IPS-20b (cell line): ENCODE data around the gene SPATA2L.

Experiments used
- H3K27ac ChIP-seq: one replicate; pipeline ENCODE4 v1.5.1; 2013; ENCODE audit warnings: low read length
- H3K27me3 ChIP-seq: 2 replicates; pipeline ENCODE4 v1.6.1; 2013; ENCODE audit warnings: mild to moderate bottlenecking, low read length, inconsistent platforms; ENCODE audit not compliant: insufficient read depth
- H3K36me3 ChIP-seq: 2 replicates; pipeline ENCODE4 v1.6.1; 2013; ENCODE audit warnings: low read depth, mild to moderate bottlenecking, inconsistent platforms, low read length, moderate library complexity; ENCODE audit not compliant: insufficient read depth
- H3K4me1 ChIP-seq: 2 replicates; pipeline ENCODE4 v1.6.1; 2013; ENCODE audit warnings: mild to moderate bottlenecking, control low read depth, inconsistent platforms, low read length, moderate library complexity; ENCODE audit not compliant: insufficient read depth
- H3K4me3 ChIP-seq: 2 replicates; pipeline ENCODE4 v1.5.1; 2013; ENCODE audit warnings: mild to moderate bottlenecking, low read length, inconsistent platforms
- H3K9ac ChIP-seq: 2 replicates; pipeline ENCODE4 v1.6.1; 2013; ENCODE audit warnings: low read depth, mild to moderate bottlenecking, inconsistent platforms, low read length, moderate library complexity
- H3K9me3 ChIP-seq: 2 replicates; pipeline ENCODE4 v1.6.1; 2013; ENCODE audit warnings: mild to moderate bottlenecking, low read depth, low read length, inconsistent platforms; ENCODE audit not compliant: insufficient read depth

The SPATA2L gene

DNA sequence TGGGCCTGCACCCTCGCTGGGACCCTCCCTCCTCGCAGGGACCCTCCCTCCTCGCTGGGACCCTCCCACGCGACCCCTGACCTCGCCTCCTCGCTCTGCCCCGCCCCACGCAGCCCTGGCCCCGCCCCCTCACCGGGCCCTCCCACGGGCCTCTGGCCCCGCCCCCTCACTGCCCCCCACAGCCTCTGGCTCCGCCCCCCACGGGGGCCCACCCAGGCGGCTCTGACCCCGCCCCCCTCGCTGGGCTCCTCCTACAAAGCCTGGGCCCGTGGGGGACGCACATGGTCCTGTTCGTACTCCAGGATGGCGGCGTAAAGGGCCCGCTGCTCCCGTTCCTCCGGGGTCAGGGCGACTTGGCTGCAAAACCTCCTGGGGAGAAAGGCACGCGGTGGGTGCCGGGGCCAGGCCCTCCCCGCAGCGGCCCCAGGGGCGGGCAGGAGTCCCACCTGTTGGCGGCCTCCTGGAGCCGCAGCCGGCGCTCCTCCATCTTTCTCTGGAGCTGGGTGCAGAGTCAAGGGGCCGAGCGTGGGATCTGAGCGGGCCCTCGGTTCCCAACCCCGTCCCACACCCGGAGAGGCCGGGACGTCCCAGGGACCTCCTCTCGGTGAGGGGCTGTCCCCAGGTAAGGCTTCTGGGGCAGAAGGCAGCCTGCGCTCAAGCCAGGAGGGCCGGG lies 10.2 kb upstream of the SPATA2L start:
- H3K4me1 ChIP-seq: peaks cover 7% of the 10 kb centered on the region; the same call in 1 of the 2 replicates
- H3K27me3 ChIP-seq: peaks cover 16% of the 10 kb centered on the region; the same call in 1 of the 2 replicates
- peak overlapping the region; percentile 82 for H3K4me3 ChIP-seq
- H3K9me3 ChIP-seq: no peaks in the 10 kb centered on the region
- H3K9ac ChIP-seq: peak overlapping the region; percentile 90; the same call in 1 of the 2 replicates
- H3K27ac ChIP-seq: no peak overlapping the region
- peaks cover 12% of the 10 kb centered on the region; the same call in 1 of the 2 replicates for H3K36me3 ChIP-seq

DNA sequence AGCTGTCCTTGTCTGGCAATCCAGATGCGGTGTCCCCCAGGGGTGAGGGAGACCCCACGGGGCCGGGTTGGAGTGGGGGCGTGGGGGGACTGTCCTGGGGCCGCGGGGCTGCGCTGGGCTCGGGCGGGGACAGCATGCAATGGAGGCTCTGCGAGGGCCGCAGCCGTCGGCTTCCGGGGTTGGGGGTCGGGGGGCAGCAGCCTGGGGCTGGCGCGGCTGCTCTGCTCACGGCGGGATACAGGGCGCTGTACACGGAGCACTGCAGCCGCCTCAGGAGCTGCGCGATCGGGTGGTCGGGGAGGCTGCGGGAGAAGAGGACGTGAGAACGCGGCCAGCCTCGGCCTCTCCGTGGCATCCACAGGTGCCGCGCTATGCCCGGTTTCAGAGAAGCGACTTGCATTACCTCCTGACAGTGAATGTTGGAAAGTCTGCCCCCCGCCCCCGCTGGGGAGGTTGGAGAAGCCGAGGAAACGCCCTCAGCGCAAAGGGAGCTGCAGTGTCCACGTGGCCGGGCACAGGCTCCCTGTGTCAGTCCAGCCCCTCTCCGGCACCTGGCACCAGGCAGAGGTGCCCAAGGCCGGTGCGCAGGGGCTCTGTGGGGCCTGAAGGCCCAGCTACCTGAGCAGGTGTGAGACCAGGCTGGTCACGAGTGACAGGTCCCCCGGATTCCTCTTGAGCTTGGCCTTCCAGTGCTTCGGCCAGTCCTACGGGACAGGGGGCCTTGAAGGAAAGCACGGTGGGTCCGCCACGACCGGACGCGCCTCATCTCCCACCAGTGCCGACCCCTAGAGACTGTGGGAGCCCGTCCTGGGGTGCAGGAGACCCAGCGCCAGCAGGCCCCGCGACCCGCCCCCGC lies 9.4 kb upstream of the SPATA2L start:
- Histone ChIP-seq H3K4me3 (no peak overlapping the region), H3K9ac (no peak overlapping the region), H3K27ac (no peak overlapping the region), H3K36me3 (peaks cover 12% of the 10 kb centered on the region; the same call in 1 of the 2 replicates), H3K4me1 (peaks cover 7% of the 10 kb centered on the region), H3K9me3 (no peaks in the 10 kb centered on the region), H3K27me3 (peaks cover 15% of the 10 kb centered on the region; the same call in 1 of the 2 replicates)

DNA sequence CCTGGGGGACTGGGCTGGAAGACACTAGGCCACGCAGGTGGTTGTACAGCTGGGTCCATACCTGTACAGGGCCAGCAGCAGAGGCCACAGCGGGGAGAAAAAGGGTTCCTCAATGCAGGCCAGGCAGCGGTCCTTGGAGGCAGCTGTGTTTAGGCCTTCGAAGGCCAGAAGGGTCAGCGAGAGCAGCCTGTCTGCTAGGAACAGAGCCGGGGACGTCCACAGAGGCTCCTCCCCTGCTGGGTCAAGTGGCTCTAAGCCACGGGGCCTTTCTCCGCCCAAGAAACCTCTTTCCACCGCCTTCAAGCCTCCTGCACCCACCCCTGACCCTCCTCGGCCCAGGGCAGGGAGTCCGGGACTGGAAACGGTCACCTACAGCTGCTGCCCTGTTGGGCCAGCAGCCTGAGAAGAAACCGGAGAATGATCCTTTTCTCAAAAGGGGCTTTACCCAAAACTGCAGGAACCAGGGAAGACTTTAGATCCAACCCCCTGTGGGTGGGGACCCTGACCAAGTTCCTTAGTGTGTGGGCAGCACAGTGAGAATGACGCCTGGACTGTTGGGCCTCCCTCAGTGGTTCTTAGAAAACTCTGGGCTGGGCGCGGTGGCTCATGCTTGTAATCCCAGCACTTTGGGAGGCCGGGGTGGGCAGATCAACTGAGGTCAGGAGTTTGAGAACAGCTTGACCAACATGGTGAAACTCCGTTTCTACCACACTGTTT lies 8.4 kb upstream of the SPATA2L start:
- H3K27me3 ChIP-seq: peaks cover 20% of the 10 kb centered on the region; the same call in 1 of the 2 replicates
- H3K9me3 ChIP-seq: no peaks in the 10 kb centered on the region
- peaks cover 12% of the 10 kb centered on the region; the same call in 1 of the 2 replicates for H3K36me3 ChIP-seq
- H3K27ac ChIP-seq: no peak overlapping the region
- peaks cover 7% of the 10 kb centered on the region for H3K4me1 ChIP-seq
- no peak overlapping the region for H3K9ac ChIP-seq
- no peak overlapping the region for H3K4me3 ChIP-seq

DNA sequence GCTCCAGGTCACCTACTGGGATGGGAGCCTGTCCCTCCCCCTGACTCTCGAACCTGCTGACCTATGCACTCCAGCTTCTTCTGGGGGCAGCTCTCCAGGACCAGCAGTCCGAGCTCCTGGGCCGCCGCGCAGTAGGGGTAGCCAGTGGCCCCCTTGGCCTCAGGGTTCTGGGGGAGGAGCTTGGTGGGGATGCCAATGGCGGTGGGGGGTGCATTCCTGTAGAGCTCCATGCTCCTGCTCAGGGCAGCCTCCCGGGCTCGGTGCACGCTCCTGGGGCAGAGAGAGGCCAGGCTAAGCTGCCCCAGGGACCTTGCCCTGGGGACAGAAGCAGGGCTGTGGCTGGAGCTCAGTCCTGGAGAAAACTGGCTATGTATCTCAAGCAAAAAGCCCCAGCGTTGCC lies 7.7 kb upstream of the SPATA2L start:
- Histone ChIP-seq H3K36me3 (peaks cover 5% of the 10 kb centered on the region; the same call in 1 of the 2 replicates), H3K9me3 (no peaks in the 10 kb centered on the region), H3K27ac (no peak overlapping the region), H3K4me1 (peaks cover 7% of the 10 kb centered on the region), H3K4me3 (no peak overlapping the region), H3K9ac (no peak overlapping the region), H3K27me3 (peaks cover 20% of the 10 kb centered on the region; the same call in 1 of the 2 replicates)

DNA sequence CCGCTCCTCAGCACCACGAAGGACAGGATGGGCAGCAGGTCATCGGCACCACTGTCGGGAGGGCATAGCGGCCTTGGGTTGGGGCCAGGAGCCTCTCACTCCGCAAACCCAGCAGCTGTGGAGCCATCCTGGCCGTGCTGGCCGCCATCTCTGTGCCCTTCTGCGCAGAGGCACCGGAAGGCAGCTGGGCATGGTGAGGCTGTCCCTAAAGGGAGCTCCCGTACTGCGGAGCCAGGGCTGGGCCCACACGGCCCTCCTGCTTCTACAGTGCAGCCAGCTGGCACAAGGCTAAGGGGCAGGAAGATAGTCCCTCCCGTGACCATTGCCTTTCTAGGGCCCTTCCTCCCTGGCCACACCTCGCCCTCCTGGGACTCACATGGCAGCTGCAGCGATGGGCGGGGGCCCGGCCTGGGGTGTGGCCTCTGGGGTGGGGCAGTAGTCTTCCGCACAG lies 7.0 kb upstream of the SPATA2L start:
- no peak overlapping the region for H3K27ac ChIP-seq
- no peaks in the 10 kb centered on the region for H3K9me3 ChIP-seq
- H3K36me3 ChIP-seq: 0 out of 2 replicates have a peak, but pooled peaks cover 2% of the 10 kb centered on the region
- H3K4me1 ChIP-seq: peaks cover 7% of the 10 kb centered on the region
- H3K27me3 ChIP-seq: peaks cover 26% of the 10 kb centered on the region
- H3K4me3 ChIP-seq: no peak overlapping the region
- H3K9ac ChIP-seq: no peak overlapping the region

DNA sequence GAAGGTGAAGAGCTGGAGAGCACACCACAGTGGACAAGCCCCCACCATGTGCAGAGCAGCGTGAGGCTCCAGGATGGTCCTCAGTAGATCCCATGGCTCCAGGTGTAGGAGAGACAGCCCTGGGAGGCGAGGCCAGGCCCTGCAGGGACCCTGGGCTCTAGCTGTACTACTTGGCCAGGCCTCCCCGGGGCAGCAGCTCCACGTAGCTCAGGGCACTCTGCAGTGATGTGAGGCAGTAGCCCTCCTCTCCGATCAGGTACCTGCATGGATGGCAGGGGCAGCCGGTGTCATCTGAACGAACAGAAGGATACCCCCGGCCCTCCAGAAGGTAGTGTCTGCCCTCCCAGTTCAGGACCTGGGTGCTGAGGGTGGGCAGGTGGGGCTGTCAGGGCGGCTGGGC lies 6.2 kb upstream of the SPATA2L start:
- H3K9ac ChIP-seq: no peak overlapping the region
- H3K9me3 ChIP-seq: no peaks in the 10 kb centered on the region
- H3K27me3 ChIP-seq: peaks cover 34% of the 10 kb centered on the region
- H3K4me1 ChIP-seq: peaks cover 7% of the 10 kb centered on the region
- H3K36me3 ChIP-seq: no peaks in the 10 kb centered on the region
- no peak overlapping the region for H3K4me3 ChIP-seq
- no peak overlapping the region for H3K27ac ChIP-seq

DNA sequence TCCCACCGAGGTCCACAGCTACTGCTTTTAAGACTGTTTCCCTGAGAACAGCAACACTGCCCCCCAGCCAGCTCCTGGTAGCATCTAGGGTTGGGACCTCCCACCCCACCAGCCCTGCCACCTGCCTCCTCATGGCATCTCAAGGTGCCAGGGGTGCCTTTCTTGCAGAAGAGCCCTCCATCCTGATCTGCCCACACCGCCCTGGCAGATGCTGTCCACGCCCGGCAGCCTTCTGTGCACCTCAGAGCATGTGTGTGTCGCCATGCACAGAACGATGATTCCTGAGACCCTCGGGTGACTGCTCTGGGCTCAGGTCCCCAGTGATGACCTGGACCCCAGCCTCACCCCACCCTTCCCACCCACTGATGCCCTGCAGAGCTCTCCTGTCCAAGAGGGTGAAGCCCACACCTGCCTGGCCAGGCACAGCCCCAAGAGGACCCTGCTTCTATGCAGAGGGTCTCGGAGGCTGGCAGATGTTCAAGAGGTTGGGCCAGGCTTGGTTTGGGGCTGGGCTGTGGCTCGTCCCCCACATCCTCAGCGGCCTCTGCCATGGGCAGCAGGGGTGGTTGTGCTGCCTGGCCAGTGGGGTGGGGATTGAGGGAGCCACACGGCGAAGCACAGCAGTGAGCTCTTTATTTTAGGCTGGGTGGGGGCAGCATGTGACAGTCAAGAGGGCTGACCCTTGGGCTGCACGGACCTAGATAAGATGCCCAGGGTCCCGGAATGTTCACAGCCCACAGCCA lies 5.2 kb upstream of the SPATA2L start:
- no peaks in the 10 kb centered on the region for H3K36me3 ChIP-seq
- H3K9me3 ChIP-seq: no peaks in the 10 kb centered on the region
- H3K27me3 ChIP-seq: peaks cover 35% of the 10 kb centered on the region
- H3K4me3 ChIP-seq: peak overlapping the region; percentile 38; the same call in 1 of the 2 replicates
- no peak overlapping the region; the same call in 1 of the 2 replicates for H3K9ac ChIP-seq
- H3K27ac ChIP-seq: no peak overlapping the region
- peaks cover 10% of the 10 kb centered on the region for H3K4me1 ChIP-seq

DNA sequence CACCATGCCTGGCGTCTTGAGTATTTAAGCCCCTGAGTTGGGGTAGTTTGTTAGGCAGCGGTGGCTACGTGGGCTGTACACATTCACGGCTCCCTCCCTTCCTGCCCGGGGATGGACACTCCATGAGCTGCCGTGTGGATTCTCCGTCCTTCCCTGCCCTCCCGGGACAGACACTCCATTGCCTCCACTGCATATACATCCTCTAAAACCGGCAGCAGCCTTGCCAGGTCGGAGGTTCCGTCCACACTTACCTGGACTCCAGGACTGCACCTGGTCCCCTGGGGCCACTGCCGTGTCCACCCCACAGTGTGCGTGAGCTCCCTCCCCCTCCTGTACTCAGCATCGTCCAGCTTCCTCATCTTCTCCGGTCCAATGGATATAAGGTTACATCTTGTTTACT lies 3.5 kb upstream of the SPATA2L start:
- peaks cover 39% of the 10 kb centered on the region for H3K27me3 ChIP-seq

DNA sequence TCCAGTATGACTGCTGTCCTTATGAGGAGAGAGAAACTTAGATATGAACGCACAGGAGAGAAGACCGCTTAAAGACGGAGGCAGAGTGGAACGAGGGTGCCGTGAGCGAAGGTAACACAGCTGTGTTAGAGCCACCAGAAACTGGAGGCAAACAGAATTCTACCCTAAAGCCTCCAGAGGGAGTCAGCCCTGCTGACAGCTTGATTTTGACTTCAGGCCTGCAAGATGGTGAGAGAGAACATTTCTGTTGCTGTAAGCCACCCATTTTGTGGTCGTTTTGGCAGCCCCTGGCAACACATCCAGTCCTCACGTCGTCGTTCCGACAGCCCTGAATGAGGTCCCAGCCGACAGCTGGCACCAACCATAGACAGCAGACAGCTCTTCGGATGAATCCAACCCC lies 2.8 kb upstream of the SPATA2L start:
- Histone ChIP-seq H3K27ac (no peak overlapping the region), H3K9ac (no peak overlapping the region), H3K36me3 (no peaks in the 10 kb centered on the region), H3K27me3 (peaks cover 39% of the 10 kb centered on the region), H3K4me1 (peaks cover 9% of the 10 kb centered on the region), H3K9me3 (no peaks in the 10 kb centered on the region), H3K4me3 (no peak overlapping the region)

More for the DNA sequence above, 3.5 kb upstream of the SPATA2L start:
- no peak overlapping the region for H3K27ac ChIP-seq
- H3K4me1 ChIP-seq: peaks cover 10% of the 10 kb centered on the region
- no peaks in the 10 kb centered on the region for H3K9me3 ChIP-seq
- H3K9ac ChIP-seq: no peak overlapping the region
- no peak overlapping the region for H3K4me3 ChIP-seq
- H3K36me3 ChIP-seq: no peaks in the 10 kb centered on the region

DNA sequence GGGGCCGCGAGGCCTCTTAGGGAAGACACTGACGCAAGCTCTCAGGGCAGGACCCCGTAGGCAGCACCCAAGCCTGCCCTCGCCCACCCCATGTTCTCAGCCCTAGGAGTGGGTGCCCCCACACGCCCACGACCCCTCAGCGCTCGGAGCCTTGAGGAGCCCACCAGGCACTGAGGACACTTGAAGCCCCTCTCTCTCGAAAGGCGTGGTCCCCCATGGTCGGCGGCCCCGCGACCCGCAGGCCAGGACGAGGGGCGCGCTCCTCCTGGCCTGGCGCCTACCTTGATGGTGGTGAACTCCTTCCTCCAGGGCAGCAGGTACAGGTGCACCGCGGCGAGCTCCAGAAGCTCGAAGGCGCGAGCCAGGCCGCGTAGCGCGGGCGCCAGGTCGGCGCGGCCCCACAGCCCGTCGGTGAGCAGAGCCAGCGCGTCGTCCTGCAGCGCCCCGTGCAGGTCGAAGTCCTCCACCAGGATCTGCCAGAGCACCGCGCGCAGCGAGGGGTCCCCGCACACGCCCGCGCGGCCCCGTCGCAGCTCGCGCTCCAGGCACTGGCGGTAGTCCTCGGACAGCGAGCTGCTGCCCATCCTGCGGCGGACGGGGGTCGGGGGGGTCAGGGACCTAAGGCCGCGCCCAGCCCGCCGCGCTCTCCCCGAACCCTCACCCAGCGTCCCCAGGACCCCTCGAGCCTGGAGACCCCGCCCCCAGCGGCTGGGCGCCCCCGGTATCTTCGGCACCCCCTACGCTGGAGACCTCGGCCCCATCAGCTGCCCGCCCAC lies 668 bp downstream of the SPATA2L start:
- Histone ChIP-seq H3K9ac (peak overlapping the region; percentile 80; the same call in 1 of the 2 replicates), H3K4me1 (peaks cover 7% of the 10 kb centered on the region; the same call in 1 of the 2 replicates), H3K27me3 (peaks cover 31% of the 10 kb centered on the region), H3K4me3 (peak overlapping the region; percentile 77), H3K27ac (no peak overlapping the region), H3K36me3 (peaks cover 12% of the 10 kb centered on the region; the same call in 1 of the 2 replicates), H3K9me3 (no peaks in the 10 kb centered on the region)
